Hepatocyte (in vitro differentiated cells): ENCODE results near the gene AQP5.

ENCODE experiments used
- CTCF ChIP-seq: fragments of 200-600 bp; sonication (generic); IDR thresholded peaks from 2 replicates; pipeline ENCODE4 v1.5.1; 2016; ENCODE audit warnings: antibody characterized with exemption, mild to moderate bottlenecking; ENCODE audit not compliant: poor library complexity
- EZH2 ChIP-seq: fragments of 200-600 bp; sonication (generic); IDR thresholded peaks from 2 replicates; pipeline ENCODE4 v1.6.1; 2016; ENCODE audit warnings: antibody characterized with exemption, mild to moderate bottlenecking, borderline replicate concordance
- EZH2phosphoT487 ChIP-seq: fragments of 200-600 bp; sonication (generic); IDR thresholded peaks from one replicate; pipeline ENCODE4 v1.6.1; 2018; ENCODE audit warnings: antibody characterized with exemption, mild to moderate bottlenecking, low read depth, moderate library complexity; ENCODE audit not compliant: unreplicated experiment, severe bottlenecking

- no peak for TF ChIP-seq CTCF
- TF ChIP-seq EZH2, result no peak
- TF ChIP-seq EZH2phosphoT487, result no peak
Measured at GRCh38 chr12:49972641-49973360, 11.1 kb downstream of the AQP5 start, which contains the start of gene AQP6.
